Suppressor macrophage treated with lipopolysaccharide for 4 hours (primary cell): ENCODE data around the gene DYNLT1.
"Not testable (repeated sequence)": the region's sequence is repeated elsewhere in the genome, so short reads cannot be mapped to it uniquely, and the experiment has no call there.

ENCODE experiments used
- DNase-seq: peaks from one replicate; pipeline ENCODE4 v3.0.0-alpha.2; 2020

The DYNLT1 gene

GRCh38 chr6:158662954-158663624 is 18.5 kb upstream of the DYNLT1 start:
- no peak for DNase-seq

GRCh38 chr6:158662607-158662953 is 18.0 kb upstream of the DYNLT1 start:
- DNase-seq = no peak

GRCh38 chr6:158661156-158661685 is 16.7 kb upstream of the DYNLT1 start:
- no peak for DNase-seq

GRCh38 chr6:158660333-158660754 is 15.8 kb upstream of the DYNLT1 start:
- peak; percentile 39 for DNase-seq

GRCh38 chr6:158656986-158657385 is 12.4 kb upstream of the DYNLT1 start:
- not testable (repeated sequence) for DNase-seq

- no peak for DNase-seq
These were observed 11.3 kb upstream of the DYNLT1 start for GRCh38 chr6:158655569-158656450.

- peak; percentile 62 for DNase-seq
These were observed 10.5 kb upstream of the DYNLT1 start for GRCh38 chr6:158654960-158655489.

GRCh38 chr6:158654498-158654897 is 10.0 kb upstream of the DYNLT1 start:
- peak; percentile 92 for DNase-seq

GRCh38 chr6:158653577-158654354 is 9.2 kb upstream of the DYNLT1 start:
- DNase-seq = peak; percentile 74

GRCh38 chr6:158651981-158652737 is 7.6 kb upstream of the DYNLT1 start:
- DNase-seq = not testable (repeated sequence)

GRCh38 chr6:158649289-158650143 is 5.0 kb upstream of the DYNLT1 start, which contains the start of gene SYTL3:
TSS of gene SYTL3 (plus strand) at chr6:158650054. CDS start at chr6:158663269, 13,215 bp downstream.
- peak; percentile 89 for DNase-seq

- peak; percentile 77 for DNase-seq
These were observed 4.2 kb upstream of the DYNLT1 start for GRCh38 chr6:158648682-158649131.

GRCh38 chr6:158647501-158647900 is 3.0 kb upstream of the DYNLT1 start:
- no peak for DNase-seq

GRCh38 chr6:158646023-158646910 is 1.7 kb upstream of the DYNLT1 start:
- no peak for DNase-seq

- DNase-seq = no peak
These were observed 800 bp upstream of the DYNLT1 start for GRCh38 chr6:158645064-158646022.

GRCh38 chr6:158643836-158644230 is 710 bp downstream of the DYNLT1 start:
- no peak for DNase-seq

- DNase-seq = no peak
These were observed 2.4 kb downstream of the DYNLT1 start for GRCh38 chr6:158642097-158642601.

GRCh38 chr6:158640519-158640918 is 4.0 kb downstream of the DYNLT1 start:
- DNase-seq = no peak
